Stomach (tissue), 9 donors: ENCODE results near the gene DYNC1H1. TPM values are rescaled to one million over a fixed set of nuclear protein-coding genes. Genes with fewer than 3 reads are reported as not detected.

Source experiments
- DNase-seq, 2 donors: peaks; one replicate each; pipeline versions ENCODE4 v3.0.0 to v3.0.0-alpha.2; 2013 to 2019
- H3K27ac ChIP-seq, 5 donors: fragments of 200-600 bp in 4 of 5; sonication (generic) in 4 of 5; one replicate each; pipeline ENCODE4 v1.5.1; 2013 to 2019; ENCODE audit warnings: mild to moderate bottlenecking in 1 of 5, moderate library complexity in 1 of 5
- H3K27me3 ChIP-seq, 3 donors: fragments of 200-600 bp; sonication (generic); one replicate each; pipeline ENCODE4 v1.5.1; 2017 to 2019; ENCODE audit warnings: mixed run types in 1 of 3
- H3K36me3 ChIP-seq, 4 donors: fragments of 200-600 bp; sonication (generic); 1 replicate in 3 of 4; 2 replicates in 1 of 4; pipeline ENCODE4 v1.5.1; 2016 to 2019
- H3K4me1 ChIP-seq, 4 donors: fragments of 200-600 bp; sonication (generic); one replicate each; pipeline ENCODE4 v1.5.1; 2016 to 2019
- H3K4me3 ChIP-seq, 4 donors: fragments of 200-600 bp; sonication (generic) in 3 of 4; one replicate each; pipeline ENCODE4 v1.5.1; 2016 to 2019; ENCODE audit warnings: mild to moderate bottlenecking in 1 of 4
- H3K9me3 ChIP-seq, 4 donors: fragments of 200-600 bp; sonication (generic); one replicate each; pipeline ENCODE4 v1.5.1; 2016 to 2019
- EP300 ChIP-seq: sonication (generic); formaldehyde crosslinking; IDR thresholded peaks from one replicate; pipeline ENCODE4 v1.6.1; 2017; ENCODE audit warnings: antibody characterized with exemption
- POLR2A ChIP-seq, 4 donors: fragments of 450-650 bp; IDR thresholded peaks; one replicate each; pipeline ENCODE4 v1.6.1; 2016; ENCODE audit warnings: antibody characterized with exemption in 4 of 4, control low read depth in 2 of 4, mild to moderate bottlenecking in 1 of 4, moderate library complexity in 1 of 4
- POLR2AphosphoS5 ChIP-seq, 3 donors: sonication (generic); formaldehyde crosslinking; IDR thresholded peaks; one replicate each; pipeline ENCODE4 v1.6.1; 2016; ENCODE audit warnings: antibody characterized with exemption in 3 of 3
- WGBS, 5 donors: extraction: QIAGEN DNeasy Blood & Tissue Kit in 3 of 5; methylation state at CpG; one replicate each; pipeline versions ENCODE4 v1.1.5 to v1.1.7; 2013 to 2018; 5-methylcytosine and 5-hydroxymethylcytosine counted together
- intact Hi-C: fragments of 100-400 bp; cut with DNase I; formaldehyde crosslinking; loops from one replicate; pipeline ENCODE4 v1.15.1; 2023; ENCODE audit warnings: low total_unique reads
- polyA plus RNA-seq, 3 donors: library from polyadenylated mRNA; stranded (reverse); fragments of 200-250 nt; gene quantifications; one replicate each; pipeline ENCODE4 v1.2.3, GENCODE V29; 2013
- total RNA-seq, 5 donors: library from RNA; depleted of rRNA; stranded (reverse); fragments of >200 nt; gene quantifications; one replicate each; pipeline versions ENCODE4 v1.1.0 to v1.2.3, GENCODE V29; 2014 to 2016
- TF ChIP-seq, protein P1 (sequence below), 7 experiments: fragments of 450-650 bp in 4 of 7; fragments of 200-600 bp in 3 of 7; sonication (generic) in 3 of 7; IDR thresholded peaks; one replicate each; pipeline ENCODE4 v1.5.1; 2016 to 2019; ENCODE audit warnings: antibody characterized with exemption in 7 of 7, control low read depth in 2 of 7, mild to moderate bottlenecking in 1 of 7
- donor health status: healthy with polysubstance abuse.
- donor health status: Bipolar disorder and iron deficiency.
- donor health status: healthy.

DYNC1H1 gene
- total and polyA plus RNA-seq, 8 donors: 52.9 to 651 (median 332) TPM

- no peaks in the 10 kb centered on the region for H3K27me3 ChIP-seq
- 87 to 92% (median 91%) methylated on average over 11 of the region's 11 CpGs for WGBS, 5 donors
- H3K4me3 ChIP-seq: no peak overlapping the region
- no peak for DNase-seq
- peaks cover 7 to 11% (median 10%) of the 10 kb centered on the region in 4 donors for H3K36me3 ChIP-seq
- H3K4me1 ChIP-seq: peaks cover 22 to 29% (median 23%) of the 10 kb centered on the region in 4 donors
- no peak overlapping the region for H3K27ac ChIP-seq
- intact Hi-C loops: no loop called here
- H3K9me3 ChIP-seq: no peaks in the 10 kb centered on the region
- TF ChIP-seq POLR2A (IDR thresholded peaks at IDR 0.05) (no peak), EP300 (no peak), POLR2AphosphoS5 (IDR thresholded peaks at IDR 0.05) (no peak)
- TF ChIP-seq, protein P1, sequence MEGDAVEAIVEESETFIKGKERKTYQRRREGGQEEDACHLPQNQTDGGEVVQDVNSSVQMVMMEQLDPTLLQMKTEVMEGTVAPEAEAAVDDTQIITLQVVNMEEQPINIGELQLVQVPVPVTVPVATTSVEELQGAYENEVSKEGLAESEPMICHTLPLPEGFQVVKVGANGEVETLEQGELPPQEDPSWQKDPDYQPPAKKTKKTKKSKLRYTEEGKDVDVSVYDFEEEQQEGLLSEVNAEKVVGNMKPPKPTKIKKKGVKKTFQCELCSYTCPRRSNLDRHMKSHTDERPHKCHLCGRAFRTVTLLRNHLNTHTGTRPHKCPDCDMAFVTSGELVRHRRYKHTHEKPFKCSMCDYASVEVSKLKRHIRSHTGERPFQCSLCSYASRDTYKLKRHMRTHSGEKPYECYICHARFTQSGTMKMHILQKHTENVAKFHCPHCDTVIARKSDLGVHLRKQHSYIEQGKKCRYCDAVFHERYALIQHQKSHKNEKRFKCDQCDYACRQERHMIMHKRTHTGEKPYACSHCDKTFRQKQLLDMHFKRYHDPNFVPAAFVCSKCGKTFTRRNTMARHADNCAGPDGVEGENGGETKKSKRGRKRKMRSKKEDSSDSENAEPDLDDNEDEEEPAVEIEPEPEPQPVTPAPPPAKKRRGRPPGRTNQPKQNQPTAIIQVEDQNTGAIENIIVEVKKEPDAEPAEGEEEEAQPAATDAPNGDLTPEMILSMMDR (IDR thresholded peaks at IDR 0.05): no peak
Observed at GRCh38 chr14:102089621-102090343, 125.4 kb downstream of the DYNC1H1 start.

- TF ChIP-seq POLR2AphosphoS5 (IDR thresholded peaks at IDR 0.05) (no peak), POLR2A (IDR thresholded peaks at IDR 0.05) (no peak), EP300 (no peak)
- TF ChIP-seq, protein P1 (IDR thresholded peaks at IDR 0.05): no peak
- peaks cover 12 to 20% (median 14%) of the 10 kb centered on the region in 4 donors for H3K4me1 ChIP-seq
- intact Hi-C loops: no loop called here
- no peak for DNase-seq
- no peak overlapping the region for H3K27ac ChIP-seq
- peaks cover 0 to 1% (median under 1%) of the 10 kb centered on the region in 4 donors for H3K36me3 ChIP-seq
- no peak overlapping the region for H3K4me3 ChIP-seq
- no peaks in the 10 kb centered on the region for H3K9me3 ChIP-seq
- WGBS, 5 donors: 71 to 85% (median 80%) methylated on average over 3 of the region's 3 CpGs
- no peaks in the 10 kb centered on the region for H3K27me3 ChIP-seq
Observed at GRCh38 chr14:102090713-102091112, 126.3 kb downstream of the DYNC1H1 start.

- Histone ChIP-seq H3K27ac (no peak overlapping the region), H3K27me3 (no peaks in the 10 kb centered on the region), H3K4me1 (peaks cover 10 to 23% (median 18%) of the 10 kb centered on the region in 4 donors), H3K36me3 (no peaks in the 10 kb centered on the region), H3K9me3 (no peaks in the 10 kb centered on the region), H3K4me3 (no peak overlapping the region)
- no peak for DNase-seq
- TF ChIP-seq POLR2AphosphoS5 (IDR thresholded peaks at IDR 0.05): no peak
- TF ChIP-seq EP300: no peak
- TF ChIP-seq POLR2A (IDR thresholded peaks at IDR 0.05): no peak
- TF ChIP-seq, protein P1 (IDR thresholded peaks at IDR 0.05): no peak
- intact Hi-C loops: no loop called here
- 90 to 96% (median 92%) methylated on average over 10 of the region's 10 CpGs for WGBS, 5 donors
Observed at GRCh38 chr14:102092806-102093205, 128.4 kb downstream of the DYNC1H1 start.

GRCh38 chr14:102094101-102094500 lies 129.7 kb downstream of the DYNC1H1 start:
- Histone ChIP-seq H3K27ac (no peak overlapping the region), H3K4me3 (no peak overlapping the region), H3K9me3 (no peaks in the 10 kb centered on the region), H3K27me3 (no peaks in the 10 kb centered on the region), H3K36me3 (no peaks in the 10 kb centered on the region), H3K4me1 (peaks cover 0 to 10% (median 7%) of the 10 kb centered on the region in 4 donors)
- TF ChIP-seq, protein P1 (IDR thresholded peaks at IDR 0.05): no peak
- no peak for TF ChIP-seq POLR2A (IDR thresholded peaks at IDR 0.05)
- TF ChIP-seq POLR2AphosphoS5 (IDR thresholded peaks at IDR 0.05): no peak
- no peak for TF ChIP-seq EP300
- intact Hi-C loops: no loop called here
- WGBS, 5 donors: 18 to 44% (median 33%) methylated on average over 7 of the region's 7 CpGs
- peak; percentile 44 to 54 for DNase-seq
